ENCODE measurements around the gene KCNK5. TPM values are rescaled to one million over a fixed set of nuclear protein-coding genes. Genes with fewer than 3 reads are reported as not detected.

The KCNK5 gene
- total RNA-seq, 2 donors from 2014 or later, result 29.8 to 32.2 TPM

- H3K9me3 ChIP-seq (ENCODE audit: control insufficient read depth, low read length), result peaks cover 6% of the 10 kb centered on the region
- Mint-ChIP-seq H3K27ac (peak overlapping the region; percentile 59), H3K27me3 (ENCODE audit: insufficient read depth) (no peaks in the 10 kb centered on the region), H3K36me3 (ENCODE audit: low read depth) (peaks cover 53% of the 10 kb centered on the region), H3K4me3 (no peak overlapping the region), H3K9me3 (no peaks in the 10 kb centered on the region), H3K4me1 (peaks cover 60% of the 10 kb centered on the region)
- no peak for DNase-seq
- TF ChIP-seq, protein P1, sequence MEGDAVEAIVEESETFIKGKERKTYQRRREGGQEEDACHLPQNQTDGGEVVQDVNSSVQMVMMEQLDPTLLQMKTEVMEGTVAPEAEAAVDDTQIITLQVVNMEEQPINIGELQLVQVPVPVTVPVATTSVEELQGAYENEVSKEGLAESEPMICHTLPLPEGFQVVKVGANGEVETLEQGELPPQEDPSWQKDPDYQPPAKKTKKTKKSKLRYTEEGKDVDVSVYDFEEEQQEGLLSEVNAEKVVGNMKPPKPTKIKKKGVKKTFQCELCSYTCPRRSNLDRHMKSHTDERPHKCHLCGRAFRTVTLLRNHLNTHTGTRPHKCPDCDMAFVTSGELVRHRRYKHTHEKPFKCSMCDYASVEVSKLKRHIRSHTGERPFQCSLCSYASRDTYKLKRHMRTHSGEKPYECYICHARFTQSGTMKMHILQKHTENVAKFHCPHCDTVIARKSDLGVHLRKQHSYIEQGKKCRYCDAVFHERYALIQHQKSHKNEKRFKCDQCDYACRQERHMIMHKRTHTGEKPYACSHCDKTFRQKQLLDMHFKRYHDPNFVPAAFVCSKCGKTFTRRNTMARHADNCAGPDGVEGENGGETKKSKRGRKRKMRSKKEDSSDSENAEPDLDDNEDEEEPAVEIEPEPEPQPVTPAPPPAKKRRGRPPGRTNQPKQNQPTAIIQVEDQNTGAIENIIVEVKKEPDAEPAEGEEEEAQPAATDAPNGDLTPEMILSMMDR (conservative IDR thresholded peaks at IDR 0.05), result no peak
- H3K27me3 ChIP-seq (ENCODE audit: control insufficient read depth, insufficient read depth, low read length, poor library complexity, severe bottlenecking), result no peaks in the 10 kb centered on the region
- H3K4me3 ChIP-seq (ENCODE audit: low read length), result no peak overlapping the region
- H3K9ac ChIP-seq (ENCODE audit: extremely low read depth, low read length, poor library complexity, severe bottlenecking), result no peak overlapping the region
- 86 to 96% methylated on average over 3 of the region's 3 CpGs for WGBS, 2 experiments (ENCODE audit: insufficient coverage in 1 of 2, insufficient read length in 1 of 2)
- no peak overlapping the region for H3K27ac ChIP-seq (ENCODE audit: low read depth, low read length)
- peaks cover 37% of the 10 kb centered on the region for H3K36me3 ChIP-seq (ENCODE audit: control insufficient read depth, insufficient read depth, low read length)
- peaks cover 32% of the 10 kb centered on the region for H3K4me1 ChIP-seq (ENCODE audit: control insufficient read depth, insufficient read depth, low read length)
Observed at GRCh38 chr6:39195792-39196385, 33.4 kb downstream of the KCNK5 start.

DNA sequence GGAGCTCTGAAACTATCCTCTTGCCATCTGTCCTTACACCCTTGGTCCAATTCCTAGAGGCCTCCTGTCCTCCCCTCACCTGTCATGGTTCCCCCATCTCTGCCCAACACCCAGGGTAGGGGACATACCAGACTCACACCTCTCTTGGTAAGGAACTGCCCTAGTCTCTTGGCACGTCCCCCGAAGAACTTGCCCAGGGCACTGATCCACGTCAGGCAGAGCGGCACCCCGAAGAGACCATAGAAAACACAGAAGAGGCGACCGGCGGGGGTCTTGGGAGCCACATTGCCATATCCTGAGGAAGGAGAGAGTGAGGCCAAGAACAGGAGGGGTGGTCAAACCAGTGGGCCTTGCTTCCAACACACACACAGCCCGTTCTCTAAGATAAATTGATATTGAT is 34.8 kb downstream of the KCNK5 start:
- Mint-ChIP-seq H3K27ac (peak overlapping the region; percentile 96), H3K27me3 (ENCODE audit: insufficient read depth) (no peaks in the 10 kb centered on the region), H3K4me3 (no peak overlapping the region), H3K9me3 (no peaks in the 10 kb centered on the region), H3K4me1 (peaks cover 57% of the 10 kb centered on the region), H3K36me3 (ENCODE audit: low read depth) (peaks cover 59% of the 10 kb centered on the region)
- no peak for DNase-seq
- H3K9me3 ChIP-seq (ENCODE audit: control insufficient read depth, low read length), result peaks cover 6% of the 10 kb centered on the region
- peaks cover 49% of the 10 kb centered on the region for H3K36me3 ChIP-seq (ENCODE audit: control insufficient read depth, insufficient read depth, low read length)
- no peak overlapping the region for H3K4me3 ChIP-seq (ENCODE audit: low read length)
- no peaks in the 10 kb centered on the region for H3K27me3 ChIP-seq (ENCODE audit: control insufficient read depth, insufficient read depth, low read length, poor library complexity, severe bottlenecking)
- H3K27ac ChIP-seq (ENCODE audit: low read depth, low read length), result no peak overlapping the region
- TF ChIP-seq, protein P1 (conservative IDR thresholded peaks at IDR 0.05), result no peak
- no peak overlapping the region for H3K9ac ChIP-seq (ENCODE audit: extremely low read depth, low read length, poor library complexity, severe bottlenecking)
- peaks cover 32% of the 10 kb centered on the region for H3K4me1 ChIP-seq (ENCODE audit: control insufficient read depth, insufficient read depth, low read length)
- WGBS, 2 experiments (ENCODE audit: insufficient coverage in 1 of 2, insufficient read length in 1 of 2), result 94 to 95% methylated on average over 6 to 8 of the region's 9 CpGs

- Histone ChIP-seq H3K9ac (ENCODE audit: extremely low read depth, low read length, poor library complexity, severe bottlenecking) (no peak overlapping the region), H3K27me3 (ENCODE audit: control insufficient read depth, insufficient read depth, low read length, poor library complexity, severe bottlenecking) (no peaks in the 10 kb centered on the region), H3K27ac (ENCODE audit: low read depth, low read length) (peak overlapping the region; percentile 88), H3K9me3 (ENCODE audit: control insufficient read depth, low read length) (peaks cover 6% of the 10 kb centered on the region), H3K36me3 (ENCODE audit: control insufficient read depth, insufficient read depth, low read length) (peaks cover 57% of the 10 kb centered on the region), H3K4me3 (ENCODE audit: low read length) (no peak overlapping the region), H3K4me1 (ENCODE audit: control insufficient read depth, insufficient read depth, low read length) (peaks cover 35% of the 10 kb centered on the region)
- TF ChIP-seq, protein P1 (conservative IDR thresholded peaks at IDR 0.05), result no peak
- DNase-seq, result no peak
- H3K4me1 Mint-ChIP-seq, result peaks cover 57% of the 10 kb centered on the region
- 92% methylated on average over 2 of the region's 2 CpGs; no CpG with 5 or more reads in 1 of the 2 experiments for WGBS, 2 experiments (ENCODE audit: insufficient coverage in 1 of 2, insufficient read length in 1 of 2)
- H3K27me3 Mint-ChIP-seq (ENCODE audit: insufficient read depth), result no peaks in the 10 kb centered on the region
- peak overlapping the region; percentile 29 for H3K4me3 Mint-ChIP-seq
- no peaks in the 10 kb centered on the region for H3K9me3 Mint-ChIP-seq
- H3K36me3 Mint-ChIP-seq (ENCODE audit: low read depth), result peaks cover 65% of the 10 kb centered on the region
- peak overlapping the region; percentile 96 for H3K27ac Mint-ChIP-seq
Observed at GRCh38 chr6:39193201-39193791, 36.0 kb downstream of the KCNK5 start.
